ENCODE measurements around the gene ABL2. TPM values are rescaled to one million over a fixed set of nuclear protein-coding genes. Genes with fewer than 3 reads are reported as not detected.

ABL2 gene
- total RNA-seq, 2 experiments from 2014 or later, result 8.2 to 8.4 TPM

DNA sequence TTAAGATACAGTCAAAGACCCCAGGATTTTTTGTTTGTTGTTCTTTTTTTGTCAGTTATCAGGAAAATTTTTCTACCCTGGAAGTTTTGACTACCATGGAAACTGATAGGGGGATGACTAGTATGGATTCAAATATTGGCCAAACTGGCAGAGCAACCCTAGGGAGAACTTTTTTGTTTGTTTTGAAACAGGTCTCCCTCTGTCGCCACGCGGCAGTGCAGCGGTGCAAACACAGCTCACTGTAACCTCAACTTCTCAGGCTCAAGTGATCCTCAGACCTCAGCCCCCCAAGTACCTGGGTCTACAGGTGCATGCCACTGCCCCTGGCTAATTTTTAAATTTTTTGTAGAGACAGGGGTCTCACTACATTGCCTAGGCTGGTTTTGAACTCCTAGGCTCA is 101.0 kb downstream of the ABL2 start:
- Mint-ChIP-seq H3K4me1 (ENCODE audit: low read depth) (peaks cover 31% of the 10 kb centered on the region), H3K27me3 (no peaks in the 10 kb centered on the region), H3K4me3 (no peak overlapping the region), H3K9me3 (no peaks in the 10 kb centered on the region), H3K27ac (peak overlapping the region; percentile 77), H3K36me3 (ENCODE audit: low read depth) (peaks cover 14% of the 10 kb centered on the region)
- TF ChIP-seq, protein P1, sequence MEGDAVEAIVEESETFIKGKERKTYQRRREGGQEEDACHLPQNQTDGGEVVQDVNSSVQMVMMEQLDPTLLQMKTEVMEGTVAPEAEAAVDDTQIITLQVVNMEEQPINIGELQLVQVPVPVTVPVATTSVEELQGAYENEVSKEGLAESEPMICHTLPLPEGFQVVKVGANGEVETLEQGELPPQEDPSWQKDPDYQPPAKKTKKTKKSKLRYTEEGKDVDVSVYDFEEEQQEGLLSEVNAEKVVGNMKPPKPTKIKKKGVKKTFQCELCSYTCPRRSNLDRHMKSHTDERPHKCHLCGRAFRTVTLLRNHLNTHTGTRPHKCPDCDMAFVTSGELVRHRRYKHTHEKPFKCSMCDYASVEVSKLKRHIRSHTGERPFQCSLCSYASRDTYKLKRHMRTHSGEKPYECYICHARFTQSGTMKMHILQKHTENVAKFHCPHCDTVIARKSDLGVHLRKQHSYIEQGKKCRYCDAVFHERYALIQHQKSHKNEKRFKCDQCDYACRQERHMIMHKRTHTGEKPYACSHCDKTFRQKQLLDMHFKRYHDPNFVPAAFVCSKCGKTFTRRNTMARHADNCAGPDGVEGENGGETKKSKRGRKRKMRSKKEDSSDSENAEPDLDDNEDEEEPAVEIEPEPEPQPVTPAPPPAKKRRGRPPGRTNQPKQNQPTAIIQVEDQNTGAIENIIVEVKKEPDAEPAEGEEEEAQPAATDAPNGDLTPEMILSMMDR (IDR thresholded peaks at IDR 0.05), result no peak
- intact Hi-C loops (cut with micrococcal nuclease), result loop anchor here (5.0 kb wide), 2 partner anchors 169 to 239 kb away; partner anchors contain the start of gene AXDND1
- ATAC-seq (no peak), DNase-seq (no peak)
- ChIA-PET CTCF (interaction anchor here (0.6 kb wide), 1 partner anchor 8 kb away, joined by 3 read pairs; no protein-coding TSS in a partner anchor), POLR2A (no interaction called here)

DNA sequence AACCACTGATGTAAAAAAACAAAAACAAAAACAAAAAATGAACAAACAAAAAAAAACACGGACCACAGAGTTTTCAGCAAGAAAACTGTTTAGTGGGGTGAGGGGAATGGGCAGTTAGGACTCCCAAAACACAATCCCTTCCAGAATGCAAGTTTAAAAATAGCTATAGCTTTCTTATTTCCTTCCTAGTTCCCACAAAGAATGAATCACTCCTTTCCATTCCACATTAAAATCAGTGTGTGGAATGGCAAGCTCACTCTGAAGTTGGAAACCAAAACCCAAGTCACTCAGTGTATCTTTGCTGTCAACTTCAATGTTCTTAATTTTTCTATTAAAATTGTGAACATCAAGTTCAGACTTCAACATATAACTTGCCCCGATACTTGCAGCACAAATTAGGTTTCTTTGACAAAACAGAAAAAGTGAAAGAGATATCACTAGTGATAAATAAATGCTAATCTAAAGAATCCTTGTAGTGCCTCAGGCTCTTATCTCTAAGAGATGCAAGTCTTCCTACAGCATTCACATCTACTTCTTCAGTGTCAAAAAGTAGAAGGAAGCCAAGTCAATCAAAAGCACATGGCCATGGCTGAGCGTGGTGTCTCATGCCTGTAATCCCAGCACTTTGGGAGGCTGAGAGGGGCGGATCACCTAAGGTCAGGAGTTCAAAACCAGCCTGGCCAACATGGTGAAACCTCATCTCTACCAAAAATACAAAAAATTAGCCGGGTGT is 102.1 kb downstream of the ABL2 start:
- ChIA-PET CTCF (interaction anchor here (1.0 to 1.7 kb wide), 2 partner anchors 45 to 167 kb away, joined by 3 to 5 read pairs; partner anchors contain the start of genes SOAT1 and TOR3A), POLR2A (no interaction called here)
- DNase-seq (no peak), ATAC-seq (no peak)
- intact Hi-C loops (cut with micrococcal nuclease), result loop anchor here (5.0 kb wide), 2 partner anchors 170 to 240 kb away; partner anchors contain the start of gene AXDND1
- H3K27me3 Mint-ChIP-seq, result no peaks in the 10 kb centered on the region
- H3K9me3 Mint-ChIP-seq, result no peaks in the 10 kb centered on the region
- H3K4me3 Mint-ChIP-seq, result no peak overlapping the region
- H3K4me1 Mint-ChIP-seq (ENCODE audit: low read depth), result peaks cover 31% of the 10 kb centered on the region
- no peak overlapping the region for H3K27ac Mint-ChIP-seq
- H3K36me3 Mint-ChIP-seq (ENCODE audit: low read depth), result peaks cover 14% of the 10 kb centered on the region
- TF ChIP-seq, protein P1 (IDR thresholded peaks at IDR 0.05), result no peak

DNA sequence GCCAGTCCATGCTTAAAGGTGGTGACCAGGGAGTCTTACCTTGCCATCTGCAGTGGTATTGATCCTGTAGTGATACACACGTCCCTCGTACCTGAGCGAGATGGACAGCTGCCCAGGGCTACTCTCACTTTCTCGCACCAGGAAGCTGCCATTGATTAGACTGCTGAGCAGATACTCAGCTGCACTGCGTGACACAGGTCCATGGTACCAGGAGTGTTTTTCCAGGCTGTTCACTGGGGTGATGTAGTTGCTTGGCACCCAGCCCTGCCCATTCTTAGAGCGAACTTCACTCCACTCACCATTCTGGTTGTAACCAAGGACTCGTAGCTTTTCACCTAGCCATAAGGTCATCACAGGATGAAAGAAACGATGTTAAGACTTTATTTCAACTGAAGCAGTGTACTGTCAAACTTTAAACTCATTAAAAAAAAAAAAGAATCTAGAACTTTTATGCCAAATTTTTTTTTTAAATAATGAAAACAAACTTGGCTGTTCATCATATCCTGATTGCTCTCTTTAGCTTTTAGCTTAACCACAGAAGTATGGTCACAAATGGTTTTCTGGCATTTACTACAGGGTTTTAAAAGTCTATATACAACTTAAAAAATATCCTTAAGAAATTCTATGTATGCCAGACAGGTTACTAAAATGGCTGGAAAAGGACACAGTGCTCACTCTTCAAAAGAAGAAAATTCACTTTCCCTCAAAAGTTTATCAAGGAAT is 103.0 kb downstream of the ABL2 start:
- no peak overlapping the region for H3K4me3 Mint-ChIP-seq
- H3K27me3 Mint-ChIP-seq, result no peaks in the 10 kb centered on the region
- POLR2A ChIA-PET, result no interaction called here
- intact Hi-C loops (cut with micrococcal nuclease), result loop anchor here (5.0 kb wide), 2 partner anchors 171 to 241 kb away; partner anchors contain the start of gene AXDND1
- DNase-seq (no peak), ATAC-seq (no peak)
- peaks cover 16% of the 10 kb centered on the region for H3K36me3 Mint-ChIP-seq (ENCODE audit: low read depth)
- CTCF ChIA-PET, result interaction anchor here (0.9 to 1.7 kb wide), 7 partner anchors 21 to 170 kb away, joined by 3 to 5 read pairs (median 3); partner anchors contain the start of genes SOAT1 and TOR3A
- no peaks in the 10 kb centered on the region for H3K9me3 Mint-ChIP-seq
- TF ChIP-seq, protein P1 (IDR thresholded peaks at IDR 0.05), result no peak
- no peak overlapping the region for H3K27ac Mint-ChIP-seq
- H3K4me1 Mint-ChIP-seq (ENCODE audit: low read depth), result peaks cover 33% of the 10 kb centered on the region

DNA sequence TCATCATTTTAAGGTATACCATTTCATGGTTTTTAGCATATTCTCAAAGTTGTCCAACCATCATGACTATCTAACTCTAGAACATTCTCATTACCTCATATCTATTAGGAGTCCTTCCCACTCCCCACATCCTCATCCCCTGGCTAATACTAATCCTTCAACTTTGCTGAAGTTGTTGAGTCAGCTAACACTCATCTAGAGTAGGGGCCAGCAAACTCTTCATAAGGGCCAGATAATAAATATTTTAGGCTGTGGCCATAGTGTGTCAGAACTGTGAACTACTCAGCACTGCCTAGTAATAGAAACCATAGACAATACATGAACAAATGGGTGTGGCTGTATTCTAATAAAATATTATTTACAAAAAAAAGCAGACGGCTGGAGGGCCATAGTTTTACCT is 104.6 kb downstream of the ABL2 start:
- peaks cover 12% of the 10 kb centered on the region for H3K36me3 Mint-ChIP-seq (ENCODE audit: low read depth)

More for the DNA sequence above, 104.6 kb downstream of the ABL2 start:
- H3K27me3 Mint-ChIP-seq, result no peaks in the 10 kb centered on the region
- intact Hi-C loops (cut with micrococcal nuclease), result loop anchor here (5.0 kb wide), 3 partner anchors 67 to 242 kb away; partner anchors contain the start of gene AXDND1
- H3K27ac Mint-ChIP-seq, result no peak overlapping the region
- ChIA-PET CTCF (no interaction called here), POLR2A (no interaction called here)
- ATAC-seq (no peak), DNase-seq (no peak)
- TF ChIP-seq, protein P1 (IDR thresholded peaks at IDR 0.05), result no peak
- H3K4me1 Mint-ChIP-seq (ENCODE audit: low read depth), result peaks cover 26% of the 10 kb centered on the region
- H3K4me3 Mint-ChIP-seq, result no peak overlapping the region
- H3K9me3 Mint-ChIP-seq, result no peaks in the 10 kb centered on the region

All from activated CD8-positive, alpha-beta T cell treated with anti-CD3 and anti-CD28 coated beads for 36 hours (primary cell).